DMS114 treated with DMSO at 0.1 percent for 48 hours (cell line): ENCODE data around the gene MARCHF6.
"Not testable (repeated sequence)": the region's sequence is repeated elsewhere in the genome, so short reads cannot be mapped to it uniquely, and the experiment has no call there.

Experiments used
- DNase-seq: peaks from one replicate; lab custom pipeline; 2025; ENCODE audit not compliant: unreplicated experiment; lab: John Stamatoyannopoulos, UW

The MARCHF6 gene

DNA sequence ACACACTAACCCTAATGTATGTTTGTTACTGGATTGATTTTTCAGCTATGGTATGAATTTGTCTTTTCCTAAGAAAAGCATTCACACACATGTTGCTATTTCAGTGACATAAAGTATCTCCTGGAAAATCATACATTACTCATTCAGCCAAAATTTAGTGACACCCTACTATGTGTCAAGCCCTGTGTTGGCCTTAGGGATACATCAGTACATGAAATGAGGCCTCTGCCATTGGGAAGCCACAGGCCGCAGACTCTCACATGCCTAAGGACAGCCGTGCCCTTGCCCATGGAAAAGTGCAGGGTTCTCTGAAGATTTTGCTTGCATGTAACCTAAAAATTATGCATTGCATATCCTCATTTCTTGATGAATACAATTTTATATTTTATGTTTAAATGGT, 5.2 kb upstream of the MARCHF6 start:
- no peak for DNase-seq

DNA sequence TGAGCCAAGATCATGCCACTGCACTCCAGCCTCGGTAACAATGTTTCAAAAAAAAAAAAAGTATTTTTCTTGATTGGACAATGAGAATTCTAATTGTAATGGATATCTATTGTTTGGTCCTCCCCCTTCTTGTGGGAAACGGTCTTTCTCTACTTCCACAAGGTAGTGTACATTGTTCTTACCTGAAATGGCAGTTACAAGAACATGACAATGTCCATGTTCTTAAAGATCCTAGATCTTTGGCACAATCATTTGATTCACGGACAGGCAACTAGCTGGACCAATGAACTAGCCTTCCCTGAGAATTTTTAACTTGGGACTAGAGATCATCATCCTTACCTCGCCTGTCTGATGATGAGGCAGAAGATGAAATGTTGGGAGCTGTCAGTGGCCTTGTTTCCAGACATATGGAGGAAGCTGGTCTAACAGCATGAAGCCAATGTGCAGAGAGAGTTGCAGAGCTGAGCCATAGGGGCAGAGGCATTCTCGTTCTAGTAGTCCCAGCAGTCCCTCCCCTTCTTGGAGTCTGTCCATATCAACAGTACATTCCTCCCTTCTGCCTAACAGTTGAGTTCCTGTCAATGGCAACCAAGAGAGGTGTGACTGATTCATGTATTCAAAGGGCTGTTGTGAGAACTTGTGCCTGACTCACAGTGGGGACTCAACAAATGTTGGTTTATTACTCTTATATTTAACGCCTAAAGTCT, 2.1 kb upstream of the MARCHF6 start:
- no peak for DNase-seq

DNA sequence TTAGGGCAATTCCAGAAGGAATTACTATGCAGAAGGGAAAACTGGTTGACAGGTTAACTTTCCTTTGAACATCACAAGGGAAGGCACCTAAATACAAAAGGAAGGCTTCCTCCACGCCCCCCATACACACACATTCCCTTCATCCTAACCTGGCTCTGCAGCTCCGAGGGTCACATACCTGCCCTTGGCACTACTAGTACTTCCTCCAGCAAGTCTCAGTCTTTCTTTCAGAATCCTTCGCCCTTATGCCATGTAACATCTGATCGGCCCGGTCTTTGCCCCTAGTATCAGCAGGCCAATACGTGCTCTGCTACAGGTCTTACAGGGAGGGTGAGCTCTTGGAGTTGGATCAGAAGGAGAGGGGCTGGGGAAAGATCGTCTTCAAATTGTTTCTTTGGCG, 1.6 kb upstream of the MARCHF6 start:
- no peak for DNase-seq

DNA sequence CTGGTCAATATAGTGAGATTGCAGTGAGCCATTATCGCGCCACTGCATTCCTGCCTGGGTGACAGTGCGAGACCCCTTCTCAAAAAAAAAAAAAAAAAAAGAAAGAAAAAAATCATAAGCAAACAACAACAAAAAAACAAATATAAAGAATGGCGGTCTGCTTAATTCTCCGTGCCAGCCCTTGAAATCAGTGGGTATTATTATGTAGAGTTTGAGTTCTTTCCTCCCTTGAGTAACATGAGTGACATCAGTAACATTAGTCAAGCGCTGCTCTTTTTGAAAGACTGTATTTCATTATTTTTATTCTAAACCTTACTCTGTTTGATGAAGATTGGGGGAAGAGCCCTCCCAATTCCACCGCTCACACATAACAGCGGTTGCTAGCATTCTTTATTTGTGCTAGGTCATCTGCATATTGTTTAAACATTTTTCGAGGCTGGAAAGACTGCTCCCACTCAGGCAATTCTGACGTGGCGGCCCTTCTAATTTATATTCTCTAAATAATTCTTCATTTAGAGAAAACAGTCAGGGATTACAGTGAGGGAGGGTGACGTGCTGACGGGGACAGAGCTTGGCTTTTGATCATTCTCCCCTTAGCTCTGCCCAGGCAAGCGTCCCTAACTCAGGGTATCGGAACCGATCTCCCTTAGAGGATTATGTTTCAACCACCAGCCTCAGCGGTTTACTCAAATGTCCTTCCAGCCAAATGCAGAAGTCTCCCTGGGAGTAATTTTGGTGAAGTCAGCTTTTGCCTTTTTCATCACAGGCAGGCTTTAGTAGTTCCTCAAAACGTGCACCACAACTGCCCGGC, 860 bp upstream of the MARCHF6 start:
- no peak for DNase-seq

DNA sequence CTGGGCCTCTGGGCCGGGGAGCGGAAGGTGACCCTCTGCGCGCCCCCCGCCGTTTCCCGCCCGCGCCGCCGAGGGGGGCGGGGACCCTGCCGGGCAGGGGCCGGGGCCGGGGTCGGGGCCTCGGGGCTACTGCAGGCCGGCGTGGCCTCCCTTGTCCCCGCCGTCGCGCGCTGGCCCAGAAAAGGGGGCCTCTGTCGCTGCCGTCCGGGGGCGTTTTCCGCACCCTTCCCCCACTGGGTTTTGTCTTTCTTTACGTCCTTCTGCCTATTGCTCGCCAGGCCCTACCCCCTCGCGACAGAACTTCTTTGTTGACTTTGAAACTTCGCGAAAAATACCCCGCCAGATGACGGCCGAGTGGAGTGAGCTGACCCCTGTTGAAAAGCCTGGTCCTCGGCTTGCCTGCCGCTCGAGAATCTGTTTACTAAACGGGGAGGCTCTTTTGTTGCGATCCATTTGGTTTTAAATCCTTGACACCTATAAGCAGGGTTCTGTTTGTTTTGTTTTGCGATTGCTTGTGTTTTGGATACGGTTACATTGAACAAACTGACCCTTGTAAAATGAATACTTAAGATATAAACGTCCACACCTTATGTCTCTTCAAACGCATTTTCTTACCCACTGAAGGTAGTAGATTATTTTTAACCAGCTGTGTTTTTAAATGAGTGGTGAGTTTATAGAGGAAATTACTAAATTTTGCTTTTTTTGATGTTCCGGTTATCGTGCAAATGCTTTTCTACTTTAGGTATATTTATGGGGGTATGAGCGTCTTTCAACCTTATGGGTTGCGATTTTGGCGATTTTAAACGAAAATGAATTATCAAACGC, 765 bp downstream of the MARCHF6 start:
- peak; percentile 52 for DNase-seq

DNA sequence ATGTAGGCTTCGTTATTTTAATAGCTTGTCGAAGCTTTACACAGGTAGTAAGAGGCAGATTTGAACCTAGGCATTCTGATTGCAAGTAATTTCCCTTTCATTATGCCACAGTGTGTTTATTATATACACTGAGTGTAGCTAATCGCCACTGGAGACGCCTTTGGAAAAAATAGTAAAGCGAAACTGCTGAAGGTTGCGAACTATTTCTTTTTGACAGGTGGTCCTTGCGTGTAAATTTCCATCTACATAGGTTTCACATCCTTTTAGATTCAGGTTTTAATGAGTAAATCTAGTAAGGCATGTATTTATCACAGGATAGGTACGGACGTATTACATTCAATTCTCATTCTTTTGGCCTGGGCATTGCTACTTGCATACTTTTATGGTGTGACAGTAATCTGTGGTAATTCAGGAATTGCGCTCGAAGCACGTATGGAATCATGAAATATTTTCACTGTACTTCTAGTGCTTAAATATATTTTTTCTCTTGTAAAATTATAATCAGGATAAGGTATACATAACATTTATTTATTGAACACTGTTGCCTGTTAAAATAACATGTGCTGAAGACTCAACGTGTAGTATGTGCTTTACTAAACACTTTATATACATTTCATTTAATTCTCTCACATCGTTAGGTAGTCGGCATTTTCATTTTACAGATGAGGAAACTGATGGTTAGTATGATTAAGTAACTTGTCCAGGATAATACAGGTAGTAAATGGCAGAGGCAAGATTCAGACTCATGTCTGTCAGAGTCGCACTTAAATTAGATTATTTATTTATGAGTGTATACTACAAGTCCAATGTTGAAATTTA, 1.8 kb downstream of the MARCHF6 start:
- peak; percentile 23 for DNase-seq

DNA sequence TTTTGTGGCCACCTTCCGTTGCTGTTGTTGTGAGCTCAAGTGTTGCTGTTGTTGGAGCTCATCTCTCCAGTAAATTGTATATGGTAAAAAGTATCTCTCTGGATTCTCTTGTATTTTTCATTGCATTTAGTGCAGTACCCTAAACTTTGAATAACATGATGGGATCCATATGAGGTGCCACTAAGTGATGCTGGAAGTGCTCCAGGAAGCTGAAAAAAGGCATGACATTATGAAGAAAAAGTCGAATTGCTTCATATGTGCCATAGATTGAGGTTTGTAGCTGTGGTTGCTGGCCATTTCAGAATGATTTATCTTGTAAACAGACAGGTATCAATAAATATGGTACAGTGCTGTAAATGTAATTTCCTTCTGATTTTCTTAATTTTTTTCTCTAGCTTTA, 5.5 kb downstream of the MARCHF6 start:
- DNase-seq: no peak

DNA sequence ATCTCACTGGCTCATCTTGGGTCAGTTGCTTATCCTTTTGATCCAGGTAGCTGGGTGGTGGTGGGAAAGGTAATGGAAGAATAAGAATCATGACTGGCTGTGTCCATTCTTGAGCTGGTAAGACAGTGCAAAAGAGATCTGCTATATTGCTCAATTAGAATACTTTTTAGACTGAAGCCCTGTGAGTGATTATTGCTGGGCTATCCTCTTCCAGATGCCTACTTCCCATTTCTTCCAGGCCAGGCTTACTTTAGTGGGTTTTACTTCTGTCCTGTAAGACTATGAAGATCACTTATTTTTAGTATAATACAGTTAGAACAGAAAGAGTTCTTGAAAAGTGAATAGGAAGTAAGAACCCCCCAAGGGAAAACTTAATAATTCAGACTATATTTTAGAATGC, 7.2 kb downstream of the MARCHF6 start:
- DNase-seq: no peak

DNA sequence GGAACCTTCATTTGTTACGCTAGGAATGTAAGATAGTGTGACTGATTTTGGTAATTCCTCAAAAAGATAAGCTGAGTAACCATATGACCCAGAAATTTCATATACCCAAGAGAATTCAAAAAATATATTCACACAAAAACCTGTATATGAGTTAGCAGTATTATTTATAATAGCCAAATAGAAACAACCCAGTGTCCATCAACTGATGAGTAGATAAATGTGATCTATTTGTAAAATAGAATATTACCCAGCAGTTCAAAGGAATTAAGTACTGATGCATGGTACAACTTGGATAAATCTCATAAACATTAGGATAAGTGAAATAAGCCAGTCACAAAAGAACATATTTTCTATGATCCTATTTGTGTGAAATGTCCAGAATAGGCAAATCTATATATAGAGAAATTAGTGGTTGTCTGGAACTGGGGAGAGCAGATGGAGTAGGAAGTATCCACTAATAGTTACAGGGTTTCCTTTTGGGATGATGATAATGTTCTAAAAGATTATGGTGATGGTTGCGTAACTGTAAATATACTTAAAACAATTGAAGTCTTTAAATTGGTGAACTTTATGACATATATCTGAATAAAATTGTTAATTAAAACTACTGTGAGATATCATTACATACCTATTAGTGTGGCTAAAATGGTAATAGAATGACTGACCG, 10.2 kb downstream of the MARCHF6 start:
- DNase-seq: no peak

DNA sequence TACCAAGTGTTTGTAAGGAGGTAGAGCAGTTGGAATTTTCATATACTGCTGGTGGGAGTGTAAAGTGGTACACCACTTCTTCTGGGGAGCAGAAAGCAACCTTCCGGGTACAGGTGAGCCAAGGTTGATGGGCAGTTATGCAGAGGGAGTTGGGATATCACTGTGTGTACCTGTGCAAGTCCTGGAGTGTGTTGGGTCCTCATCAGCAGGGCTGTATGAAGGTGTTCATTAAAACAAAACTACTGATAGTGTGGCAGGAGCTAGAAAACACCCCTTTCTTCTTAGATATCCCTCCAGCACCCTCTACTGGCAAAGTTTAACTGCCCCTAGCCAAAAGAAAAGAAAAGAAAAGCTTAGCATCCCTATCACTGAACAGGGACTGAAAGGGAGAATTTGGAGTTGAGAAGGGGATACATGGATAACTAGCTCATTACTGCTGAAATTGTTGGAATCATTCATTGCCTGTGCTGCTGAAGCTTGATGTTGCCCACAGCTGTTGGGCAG, 10.7 kb downstream of the MARCHF6 start:
- no peak for DNase-seq

DNA sequence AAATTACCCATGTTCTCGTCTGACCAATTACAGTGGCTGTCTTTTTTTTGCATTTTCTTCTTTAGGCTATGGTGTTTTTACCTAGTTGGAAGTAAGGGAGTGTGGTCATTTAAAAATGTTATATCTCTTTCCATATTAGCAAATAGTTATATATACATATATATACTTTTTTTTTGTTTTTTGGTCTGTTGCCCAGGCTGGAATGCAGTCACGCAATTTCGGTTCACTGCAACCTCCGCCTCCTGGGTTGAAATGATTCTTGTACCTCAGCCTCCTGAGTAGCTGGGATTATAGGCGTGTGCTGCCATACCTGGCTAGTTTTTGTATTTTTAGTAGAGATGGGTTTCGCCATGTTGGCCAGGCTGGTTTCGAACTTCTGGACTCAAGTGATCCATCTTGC, 12.3 kb downstream of the MARCHF6 start:
- no peak for DNase-seq

DNA sequence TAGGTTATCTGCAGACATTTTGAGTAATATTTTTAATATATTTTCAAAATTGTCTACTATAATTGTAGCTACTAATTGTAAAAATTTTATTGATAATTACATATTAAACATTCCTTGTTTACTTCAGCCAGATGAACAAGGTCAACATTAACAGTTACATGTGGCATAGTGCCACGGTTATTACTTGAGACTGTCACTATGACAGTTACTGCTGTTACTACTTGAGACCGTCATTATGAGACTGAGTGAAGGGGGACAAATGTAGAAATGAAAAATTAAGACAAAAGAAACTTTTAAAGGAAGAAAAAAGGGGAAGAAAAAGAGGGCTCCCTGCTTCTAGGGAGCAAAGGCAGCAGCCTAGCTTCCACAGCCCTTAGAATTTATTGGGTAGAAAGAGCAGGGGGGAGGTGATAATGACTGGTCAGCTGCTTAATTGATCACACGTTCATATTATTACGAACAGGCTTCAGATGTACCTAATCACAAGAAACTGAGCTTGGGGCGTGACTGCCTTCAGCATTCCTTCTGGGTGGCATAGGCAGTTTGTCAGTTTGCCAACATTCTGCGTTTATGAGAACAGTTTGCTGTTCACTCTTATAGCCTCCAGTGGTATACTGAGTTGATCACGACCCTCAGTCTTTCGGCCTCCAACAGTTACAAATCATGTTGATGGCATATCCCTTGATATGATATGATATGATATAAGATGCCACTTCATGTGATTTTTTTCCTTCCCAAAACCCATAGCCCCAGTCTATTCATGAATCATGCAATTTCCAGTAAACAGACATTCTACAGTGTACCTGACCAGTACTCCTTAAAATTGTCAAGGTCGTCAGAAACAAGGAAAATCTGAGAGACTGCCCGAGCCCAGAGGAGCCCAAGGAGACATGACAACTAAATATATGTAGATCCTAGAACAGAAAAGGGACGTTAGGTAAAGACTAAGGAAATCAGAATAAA, 13.1 kb downstream of the MARCHF6 start:
- DNase-seq: no peak

DNA sequence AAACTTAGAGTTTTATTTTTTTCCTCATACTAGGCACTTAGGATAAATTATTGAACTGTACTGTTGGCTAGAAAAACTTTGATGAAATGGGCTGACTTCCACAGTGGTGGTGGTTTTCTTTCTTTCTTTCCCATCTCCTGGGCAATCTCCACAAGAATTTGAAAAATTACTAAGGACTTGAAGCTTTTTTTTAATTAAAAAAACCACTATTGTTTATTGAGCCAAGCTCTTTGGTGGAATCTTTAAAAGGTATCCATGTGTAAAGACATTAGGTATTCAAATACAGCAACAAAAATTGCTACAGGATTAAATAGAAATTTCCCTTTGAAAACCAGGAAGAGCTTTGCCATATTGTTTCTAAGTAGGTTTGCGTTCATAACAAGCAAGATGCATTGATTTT, 14.1 kb downstream of the MARCHF6 start:
- no peak for DNase-seq

DNA sequence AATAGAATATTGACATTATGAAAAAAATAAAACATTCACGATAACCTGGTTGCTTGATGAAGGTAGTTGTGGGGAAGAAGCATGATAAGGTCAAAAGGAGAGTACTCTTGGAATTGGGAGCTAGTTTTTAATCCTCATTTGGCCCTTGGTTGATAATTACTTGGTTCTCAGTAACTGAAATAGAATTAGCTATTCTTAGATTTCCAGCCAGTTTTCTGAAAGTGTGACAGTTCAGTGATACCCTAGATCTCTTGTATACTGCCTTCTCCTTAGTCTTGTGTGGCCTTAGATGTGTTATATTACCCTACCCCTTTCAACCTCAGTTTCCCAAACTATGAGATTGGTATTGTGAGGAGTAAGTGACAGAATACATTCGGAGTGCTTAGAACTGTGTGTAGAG, 17.4 kb downstream of the MARCHF6 start:
- no peak for DNase-seq

DNA sequence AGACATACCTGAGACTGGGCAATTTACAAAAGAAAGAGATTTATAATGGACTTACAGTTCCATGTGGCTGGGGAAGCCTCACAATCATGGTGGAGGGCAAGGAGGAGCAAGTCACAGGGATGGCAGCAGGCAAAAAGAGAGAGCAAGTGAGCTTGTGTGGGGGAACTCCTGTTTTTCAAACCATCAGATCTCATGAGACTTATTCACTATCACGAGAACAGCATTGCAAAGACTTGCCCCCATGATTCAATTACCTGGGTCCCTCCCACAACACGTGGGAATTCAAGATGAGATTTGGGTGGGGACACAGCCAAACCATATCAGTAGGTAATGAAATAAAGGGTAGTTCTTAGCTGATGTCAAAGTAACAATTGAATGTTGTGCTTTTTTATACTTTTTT, 17.9 kb downstream of the MARCHF6 start:
- DNase-seq: not testable (repeated sequence)

DNA sequence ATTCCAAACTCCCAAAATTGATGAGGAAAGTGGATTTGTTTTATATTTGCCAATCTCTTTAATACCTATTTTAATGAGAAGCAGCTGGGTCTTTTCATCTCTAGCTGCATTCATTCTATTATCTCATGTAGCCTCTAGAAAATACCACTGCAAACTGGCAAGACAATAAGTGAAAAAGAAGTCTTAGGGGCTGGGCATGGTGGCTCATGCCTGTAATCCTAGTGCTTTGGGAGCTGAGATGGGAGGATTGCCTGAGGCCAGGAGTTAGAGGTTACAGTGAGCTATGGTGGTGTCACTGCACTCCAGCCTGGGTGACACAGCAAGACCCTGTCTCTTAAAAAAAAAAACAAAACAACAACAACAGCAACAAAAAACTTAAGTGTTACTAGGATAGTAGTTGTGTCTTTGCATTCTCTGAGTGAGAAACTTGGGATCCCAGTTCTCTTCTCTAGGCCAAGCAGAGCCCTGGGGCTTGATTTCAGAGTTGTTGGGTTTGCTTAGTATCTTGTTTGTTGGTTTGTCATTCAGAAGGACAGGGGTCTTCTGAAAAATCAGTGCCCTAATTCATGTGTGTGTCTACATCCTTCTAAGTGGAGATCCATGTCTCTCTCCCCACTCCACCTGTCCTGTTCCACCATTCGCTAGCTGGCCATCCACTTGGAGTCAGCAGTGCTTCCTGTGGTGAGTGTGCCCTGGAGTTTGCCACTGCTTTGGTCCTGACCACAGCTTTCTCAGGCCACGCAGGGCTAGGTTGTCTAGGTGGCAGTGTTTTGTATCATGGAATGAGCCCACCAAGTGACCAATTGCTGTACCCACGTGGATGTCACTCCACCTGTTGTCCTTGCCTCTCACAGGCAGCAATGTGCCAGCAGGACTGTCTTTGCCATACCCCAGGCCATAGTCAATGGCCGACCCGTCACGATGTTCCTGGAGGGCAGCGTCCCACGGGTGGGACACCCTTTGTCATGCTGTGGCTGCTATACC, 19.5 kb downstream of the MARCHF6 start:
- no peak for DNase-seq

DNA sequence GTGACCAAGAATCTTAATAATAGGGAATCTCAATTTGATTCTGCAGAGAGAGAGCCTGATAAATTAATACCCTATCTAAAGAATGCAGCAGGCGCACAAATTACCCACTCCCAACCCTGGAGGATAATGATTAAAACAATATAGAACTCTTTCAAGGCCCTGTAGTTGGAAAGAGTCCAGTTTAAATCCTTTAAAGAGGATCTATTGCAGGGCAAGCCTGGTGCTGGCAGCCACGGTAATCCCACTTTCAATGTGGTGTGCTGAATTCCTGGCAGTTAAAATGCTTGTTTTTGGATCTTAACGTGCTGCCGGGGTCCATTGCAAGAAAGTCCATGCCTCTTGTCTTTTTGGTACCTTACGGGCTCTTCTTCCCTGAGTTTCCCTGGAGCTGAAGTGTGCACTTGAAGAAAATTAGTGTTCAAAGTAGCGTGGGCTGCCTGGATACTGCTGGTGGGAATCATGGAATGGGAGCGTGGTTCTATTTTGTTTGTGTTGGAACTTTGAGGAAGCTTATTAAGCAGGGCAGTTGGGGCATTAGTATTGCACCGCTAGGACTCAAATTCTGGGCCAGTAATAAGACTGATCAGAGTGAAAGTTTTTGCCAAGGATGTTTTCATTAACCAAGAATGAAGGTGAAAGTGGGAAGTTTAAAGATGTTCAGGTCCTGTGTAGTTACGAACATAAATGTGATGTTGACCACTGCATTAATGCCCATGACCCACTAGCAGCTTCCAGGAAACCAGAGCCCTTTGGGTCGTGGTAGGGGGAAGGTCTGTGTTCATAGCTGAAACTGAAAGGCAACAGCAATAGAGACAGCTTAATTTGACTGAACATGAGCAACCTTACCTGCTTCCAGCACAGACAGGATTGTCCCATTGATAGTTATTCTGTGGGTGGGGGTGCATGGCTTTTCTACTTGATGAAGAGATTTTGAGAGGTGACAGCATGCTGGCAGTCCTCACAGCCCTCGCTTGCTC, 20.8 kb downstream of the MARCHF6 start:
- no peak for DNase-seq
